Lower lobe of right lung (tissue), 2 donors: ENCODE results near the gene EZH2. TPM values are rescaled to one million over a fixed set of nuclear protein-coding genes. Genes with fewer than 3 reads are reported as not detected.

Experiments
- ATAC-seq, 2 donors: fragments of 200-7000 bp; cut with Tn5 transposase; one replicate each; pipeline ENCODE4 v1.9.1; 2020 to 2022; ENCODE audit warnings: mild to moderate bottlenecking in 2 of 2, moderate library complexity in 2 of 2
- DNase-seq: peaks from one replicate; pipeline ENCODE4 v3.0.0-alpha.2; 2020
- H3K27ac ChIP-seq: fragments of 200-600 bp; one replicate; pipeline ENCODE4 v1.8.0; 2022
- H3K27me3 ChIP-seq: fragments of 200-600 bp; one replicate; pipeline ENCODE4 v1.8.0; 2022; ENCODE audit warnings: low read depth
- H3K36me3 ChIP-seq: fragments of 200-600 bp; one replicate; pipeline ENCODE4 v1.8.0; 2022; ENCODE audit warnings: mild to moderate bottlenecking
- H3K4me1 ChIP-seq: fragments of 200-600 bp; one replicate; pipeline ENCODE4 v1.8.0; 2022
- H3K4me3 ChIP-seq: fragments of 200-600 bp; one replicate; pipeline ENCODE4 v1.8.0; 2022; ENCODE audit warnings: mild to moderate bottlenecking
- H3K9me3 ChIP-seq: fragments of 200-600 bp; one replicate; pipeline ENCODE4 v1.8.0; 2022
- CTCF ChIP-seq: fragments of 200-600 bp; IDR thresholded peaks from one replicate; pipeline ENCODE4 v1.8.0; 2022; ENCODE audit warnings: antibody characterized with exemption, mild to moderate bottlenecking
- intact Hi-C: fragments of 100-400 bp; cut with DNase I; formaldehyde crosslinking; loops from one replicate; pipeline ENCODE4 v1.11.0; 2022
- total RNA-seq: library from RNA; stranded (reverse); fragmentation: NEBNext Ultra II Directional; extraction: Animal tissue kit (Norgen Biotek cat#: 25700); gene quantifications from one replicate; pipeline ENCODE4 v1.2.1, GENCODE V29; 2021
- donor health status: DM: no; HTN: yes; CAD: no; lungs with severe emphysema.

The EZH2 gene
- total RNA-seq, 1 donor from 2014 or later: 3.5 TPM

GRCh38 chr7:148803094-148803493 is 81.0 kb downstream of the EZH2 start:
- intact Hi-C loops: no loop called here

GRCh38 chr7:148802101-148802493 is 82.0 kb downstream of the EZH2 start:
- Histone ChIP-seq H3K4me3 (no peak overlapping the region), H3K9me3 (no peaks in the 10 kb centered on the region), H3K27me3 (no peaks in the 10 kb centered on the region), H3K36me3 (peaks cover 67% of the 10 kb centered on the region), H3K27ac (no peak overlapping the region), H3K4me1 (no peaks in the 10 kb centered on the region)
- DNase-seq (no peak), ATAC-seq (peak in 1 of 2 donors; percentile 11)
- TF ChIP-seq CTCF: no peak
- intact Hi-C loops: no loop called here

More at GRCh38 chr7:148803094-148803493, 81.0 kb downstream of the EZH2 start:
- H3K36me3 ChIP-seq: peaks cover 59% of the 10 kb centered on the region
- no peak for ATAC-seq
- no peaks in the 10 kb centered on the region for H3K27me3 ChIP-seq
- TF ChIP-seq CTCF: no peak
- H3K4me1 ChIP-seq: no peaks in the 10 kb centered on the region
- H3K4me3 ChIP-seq: no peak overlapping the region
- no peaks in the 10 kb centered on the region for H3K9me3 ChIP-seq
- H3K27ac ChIP-seq: no peak overlapping the region
- DNase-seq: no peak

- ATAC-seq: no peak
- peaks cover 71% of the 10 kb centered on the region for H3K36me3 ChIP-seq
- no peak for TF ChIP-seq CTCF
- H3K4me1 ChIP-seq: no peaks in the 10 kb centered on the region
- DNase-seq: no peak
- intact Hi-C loops: no loop called here
- no peak overlapping the region for H3K27ac ChIP-seq
- H3K27me3 ChIP-seq: no peaks in the 10 kb centered on the region
- no peaks in the 10 kb centered on the region for H3K9me3 ChIP-seq
- no peak overlapping the region for H3K4me3 ChIP-seq
Measured at GRCh38 chr7:148800677-148801076, 83.4 kb downstream of the EZH2 start.

- H3K4me3 ChIP-seq: no peak overlapping the region
- no peaks in the 10 kb centered on the region for H3K27me3 ChIP-seq
- DNase-seq: no peak
- peaks cover 77% of the 10 kb centered on the region for H3K36me3 ChIP-seq
- H3K27ac ChIP-seq: no peak overlapping the region
- no peak for TF ChIP-seq CTCF
- intact Hi-C loops: no loop called here
- H3K9me3 ChIP-seq: no peaks in the 10 kb centered on the region
- no peak for ATAC-seq
- H3K4me1 ChIP-seq: no peaks in the 10 kb centered on the region
Measured at GRCh38 chr7:148799893-148800555, 84.1 kb downstream of the EZH2 start.

GRCh38 chr7:148796841-148797240 is 87.2 kb downstream of the EZH2 start:
- Histone ChIP-seq H3K9me3 (no peaks in the 10 kb centered on the region), H3K36me3 (peaks cover 98% of the 10 kb centered on the region), H3K27me3 (no peaks in the 10 kb centered on the region), H3K4me1 (no peaks in the 10 kb centered on the region), H3K4me3 (no peak overlapping the region), H3K27ac (no peak overlapping the region)
- TF ChIP-seq CTCF: no peak
- DNase-seq: no peak
- ATAC-seq: no peak
- intact Hi-C loops: no loop called here
